HG02610 (cell line): Measurements from ENCODE around the gene BTBD6.

Experiments
- ATAC-seq: cut with Tn5 transposase; IDR thresholded peaks from one replicate; pipeline ENCODE4 v1.9.1; 2021; ENCODE audit warnings: mild to moderate bottlenecking, moderate library complexity; ENCODE audit not compliant: unreplicated experiment

Gene BTBD6

GRCh38 chr14:105248368-105249181 is at the start of gene BTBD6:
Gene BTBD6, plus strand, starts transcription at chr14:105248533. Its CDS starts 179 bp downstream, at chr14:105248712.
- peak; percentile 80 for ATAC-seq

DNA sequence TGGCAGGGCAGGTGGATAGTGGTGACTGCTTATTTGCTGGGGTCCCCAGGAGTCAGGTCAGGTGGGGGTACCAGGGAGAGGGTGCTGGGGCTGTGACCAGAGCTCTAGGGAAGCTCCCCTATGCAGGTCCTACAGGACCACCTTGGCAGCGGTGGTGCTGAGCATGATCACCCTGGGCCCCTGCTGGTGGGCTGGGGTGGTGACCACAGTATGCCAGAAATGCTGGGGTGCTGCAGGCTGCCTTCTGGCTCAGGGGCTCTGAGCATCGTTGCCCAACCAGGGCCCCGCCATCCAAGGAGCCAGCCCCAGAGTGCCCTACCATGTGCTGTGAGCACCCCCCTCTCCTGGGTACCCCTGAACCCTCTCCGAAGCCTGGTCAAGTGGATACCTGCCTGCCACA is 49.7 kb upstream of the BTBD6 start:
- no peak for ATAC-seq

DNA sequence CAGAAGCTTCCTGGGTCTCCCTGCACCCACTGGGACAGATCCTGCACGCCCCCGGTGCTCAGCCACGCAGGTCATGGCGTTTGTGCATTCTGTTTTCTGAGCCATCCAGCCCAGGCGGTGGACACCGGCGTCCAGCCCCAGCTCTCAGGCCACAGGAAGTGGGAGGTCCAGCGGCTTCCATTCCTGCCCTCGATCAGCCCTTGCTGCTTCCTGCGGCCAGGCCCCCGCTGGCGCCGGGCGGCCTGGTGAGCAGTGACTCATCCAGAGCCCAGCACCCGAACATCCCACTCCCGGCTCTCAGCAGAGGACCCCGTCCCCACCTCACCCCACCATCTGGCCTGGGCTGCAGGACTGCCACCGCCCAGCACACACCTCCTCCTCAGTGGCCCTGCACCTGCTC is 49.2 kb upstream of the BTBD6 start:
- no peak for ATAC-seq

DNA sequence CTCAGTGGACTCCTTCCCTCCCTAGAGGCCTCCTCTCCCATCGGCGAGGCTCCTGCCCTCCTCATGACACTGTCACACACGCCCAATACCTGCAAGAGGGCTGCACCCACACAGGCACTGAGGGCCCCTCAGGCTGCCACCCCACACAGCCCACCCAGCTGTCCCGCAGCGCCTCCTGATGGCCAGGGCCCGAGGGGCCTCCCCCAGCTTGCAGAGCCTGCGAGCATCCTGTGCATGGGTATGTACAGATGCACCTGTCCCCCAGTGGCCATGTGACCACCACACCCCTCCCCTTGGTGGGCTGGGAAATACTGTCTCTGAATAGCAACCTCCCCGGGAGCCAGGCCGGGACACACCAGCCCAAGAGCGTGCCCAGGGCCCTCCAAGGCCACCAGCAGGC is 48.3 kb upstream of the BTBD6 start:
- no peak for ATAC-seq

- no peak for ATAC-seq
These were observed 47.7 kb upstream of the BTBD6 start for GRCh38 chr14:105200641-105201040.

DNA sequence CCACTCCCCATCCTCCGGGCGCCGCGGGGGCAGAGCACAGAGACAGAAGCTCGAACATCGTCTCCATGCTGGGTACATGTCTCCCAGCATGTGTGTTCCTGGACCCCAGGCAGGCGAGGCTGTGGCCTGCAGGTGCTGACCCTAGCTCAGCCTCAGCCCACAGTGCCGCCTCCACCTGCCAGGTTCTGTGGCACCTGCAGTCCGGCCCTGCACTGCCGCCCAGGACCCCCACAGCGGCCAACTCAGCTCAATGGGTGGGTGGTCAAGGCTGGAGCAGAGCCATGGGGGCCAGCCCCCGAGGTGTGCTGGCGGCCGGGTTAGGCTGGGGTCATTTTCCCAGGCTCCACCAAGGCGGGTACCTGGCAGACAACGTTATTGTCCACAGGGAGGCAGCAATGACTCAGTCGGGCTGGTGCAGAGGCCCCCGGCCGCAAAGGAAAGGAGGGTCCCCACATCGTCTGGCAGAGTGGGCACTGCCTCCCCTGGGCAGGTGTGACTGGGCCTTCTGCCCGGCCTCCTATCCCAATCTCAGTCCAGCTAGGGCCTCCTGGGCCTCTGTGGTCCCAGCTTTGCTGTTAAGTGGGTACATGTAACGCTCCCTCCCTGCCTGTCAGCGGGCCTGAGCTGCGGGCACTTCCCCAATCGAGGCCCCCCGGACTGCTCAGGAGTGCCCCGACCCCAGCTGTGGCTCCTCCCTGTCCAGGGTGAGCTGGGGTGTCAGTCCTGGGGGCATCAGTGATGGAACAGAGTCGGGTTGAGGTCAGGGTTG is 47.0 kb upstream of the BTBD6 start:
- no peak for ATAC-seq

- ATAC-seq = no peak
These were observed 46.3 kb upstream of the BTBD6 start for GRCh38 chr14:105201925-105202513.

GRCh38 chr14:105203057-105203531 is 45.2 kb upstream of the BTBD6 start:
- no peak for ATAC-seq

GRCh38 chr14:105203701-105204100 is 44.6 kb upstream of the BTBD6 start:
- no peak for ATAC-seq

DNA sequence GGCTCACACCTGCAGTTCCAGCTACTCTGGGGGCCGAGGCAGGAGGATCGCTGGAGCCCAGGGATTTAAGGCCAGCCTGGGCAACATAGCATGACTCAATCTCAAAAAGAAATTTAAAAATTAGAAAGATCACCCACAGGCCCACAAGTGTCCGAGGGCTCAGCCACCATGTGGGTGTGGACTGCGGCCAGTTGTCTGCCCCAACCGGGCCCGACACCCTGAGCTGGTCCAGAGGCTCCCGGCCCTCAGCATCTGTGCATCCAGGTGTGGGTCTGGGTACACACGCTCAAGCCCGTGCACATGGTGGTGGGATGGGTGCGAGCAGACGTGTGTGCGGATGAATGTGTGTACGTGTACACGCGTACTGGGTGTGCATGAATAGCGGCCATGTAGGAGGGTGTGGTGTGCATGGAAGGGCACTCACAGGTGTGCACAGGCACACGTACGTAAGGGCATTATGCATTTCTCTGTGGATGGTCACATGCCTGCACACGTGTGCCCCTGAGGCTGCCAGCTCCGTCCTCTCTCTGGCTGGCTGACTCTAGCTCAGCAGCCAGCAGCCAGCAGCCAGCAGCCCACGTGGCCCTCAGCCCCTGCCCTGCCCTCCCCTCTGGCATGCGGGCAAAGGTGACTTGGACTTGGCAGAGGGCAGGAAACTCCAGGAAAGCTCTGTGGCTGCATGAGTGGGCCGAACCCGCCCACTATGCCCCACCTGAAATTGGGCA is 44.0 kb upstream of the BTBD6 start:
- ATAC-seq = no peak

GRCh38 chr14:105204931-105205672 is 43.2 kb upstream of the BTBD6 start:
- no peak for ATAC-seq

GRCh38 chr14:105205673-105206208 is 42.6 kb upstream of the BTBD6 start:
- ATAC-seq = no peak

DNA sequence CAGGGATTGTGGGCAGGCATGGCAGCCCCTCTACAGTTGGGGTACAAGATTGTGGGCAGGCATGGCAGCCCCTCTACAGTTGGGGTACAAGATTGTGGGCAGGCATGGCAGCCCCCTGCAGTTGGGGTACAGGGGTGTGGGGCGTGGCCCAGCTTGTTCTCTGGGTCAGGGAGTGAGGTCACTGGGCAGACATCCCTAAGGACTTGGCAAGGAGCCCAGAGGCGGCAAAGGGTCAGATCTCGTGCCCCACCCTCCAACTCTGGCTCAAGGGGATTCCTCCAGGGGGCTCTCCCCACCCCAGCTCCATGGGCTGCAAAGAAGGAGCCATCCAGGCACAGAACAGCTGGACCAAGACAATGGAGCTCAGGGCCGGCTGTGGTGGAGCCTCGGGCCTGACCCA is 41.5 kb upstream of the BTBD6 start:
- no peak for ATAC-seq

DNA sequence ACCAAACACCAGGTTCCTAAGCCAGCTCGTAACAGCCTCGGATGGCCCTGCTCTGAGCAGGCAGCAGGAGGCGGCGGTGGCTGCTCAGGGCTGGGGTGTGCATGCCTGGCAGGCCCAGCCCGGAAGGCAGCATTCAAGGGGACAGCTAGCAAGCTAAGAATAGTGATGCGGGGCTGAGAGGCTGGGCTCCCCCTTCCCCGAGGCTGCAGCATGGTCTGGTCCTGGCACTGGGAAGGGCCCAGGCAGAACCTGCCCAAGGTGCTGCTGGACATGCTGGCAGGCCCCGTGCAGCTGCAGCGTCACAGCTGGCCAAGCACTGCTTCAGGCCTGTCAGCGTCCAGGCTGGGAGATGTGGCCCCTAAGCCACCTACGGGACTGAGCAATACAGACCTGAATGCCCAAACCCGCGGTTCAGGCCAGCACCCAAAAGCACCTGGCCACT is 40.9 kb upstream of the BTBD6 start:
- ATAC-seq = no peak

- no peak for ATAC-seq
These were observed 40.2 kb upstream of the BTBD6 start for GRCh38 chr14:105207996-105208737.

DNA sequence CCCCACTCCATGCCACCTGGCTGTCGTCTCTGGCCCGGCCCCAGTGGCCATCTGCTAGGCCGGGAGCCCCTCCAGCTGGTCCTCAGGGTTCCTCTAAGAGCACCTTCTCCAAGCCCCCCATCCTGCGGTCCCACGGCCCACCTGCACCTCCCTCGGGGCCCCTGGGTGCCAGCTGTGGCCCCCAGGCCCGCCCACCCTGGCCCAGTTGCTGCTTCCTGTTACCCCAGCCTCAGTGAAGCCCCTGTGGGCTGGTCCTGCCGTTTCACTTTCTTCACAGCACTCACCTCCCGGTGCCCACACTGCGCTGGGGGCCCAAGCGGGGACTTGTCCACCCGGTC is 39.6 kb upstream of the BTBD6 start:
- ATAC-seq = no peak

DNA sequence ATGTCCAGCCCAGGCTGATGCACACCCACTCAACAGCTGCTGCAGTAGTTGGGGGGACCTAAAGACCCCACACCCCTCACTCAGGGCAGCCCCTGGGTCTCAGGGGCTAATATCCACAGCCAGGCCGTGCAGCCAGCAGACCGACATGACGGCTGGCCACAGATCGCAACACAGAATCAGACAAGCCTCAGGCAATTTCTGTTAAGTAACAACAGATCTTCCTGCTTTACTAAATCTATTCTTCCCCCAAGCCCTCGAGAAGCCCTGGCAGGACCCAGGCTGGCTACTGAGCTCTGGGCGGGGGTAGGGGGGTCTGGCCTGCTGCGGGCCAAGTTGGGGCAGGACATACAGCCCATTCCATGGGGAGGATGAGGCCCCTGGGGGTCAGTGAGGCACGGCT is 39.2 kb upstream of the BTBD6 start:
- ATAC-seq = no peak

DNA sequence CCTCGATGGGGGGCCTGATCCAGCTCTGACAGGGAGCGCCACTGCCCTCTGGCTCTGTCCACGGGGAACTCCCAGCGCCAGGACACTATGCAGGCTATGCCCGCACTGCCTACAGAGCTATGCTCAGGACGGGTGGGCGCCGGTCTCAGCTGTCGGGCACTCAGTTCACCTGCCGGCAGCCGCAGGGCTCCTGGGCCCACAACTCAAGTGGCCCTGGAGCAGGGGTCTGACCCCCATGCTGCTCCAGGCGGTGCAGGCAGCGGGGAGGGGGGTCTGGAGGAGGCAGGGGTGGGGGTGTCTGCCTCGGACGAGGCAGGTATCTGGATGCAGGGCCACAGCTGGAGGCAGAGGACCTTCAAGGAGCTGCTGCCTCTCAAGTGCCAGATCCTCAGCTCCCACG is 38.7 kb upstream of the BTBD6 start:
- no peak for ATAC-seq

DNA sequence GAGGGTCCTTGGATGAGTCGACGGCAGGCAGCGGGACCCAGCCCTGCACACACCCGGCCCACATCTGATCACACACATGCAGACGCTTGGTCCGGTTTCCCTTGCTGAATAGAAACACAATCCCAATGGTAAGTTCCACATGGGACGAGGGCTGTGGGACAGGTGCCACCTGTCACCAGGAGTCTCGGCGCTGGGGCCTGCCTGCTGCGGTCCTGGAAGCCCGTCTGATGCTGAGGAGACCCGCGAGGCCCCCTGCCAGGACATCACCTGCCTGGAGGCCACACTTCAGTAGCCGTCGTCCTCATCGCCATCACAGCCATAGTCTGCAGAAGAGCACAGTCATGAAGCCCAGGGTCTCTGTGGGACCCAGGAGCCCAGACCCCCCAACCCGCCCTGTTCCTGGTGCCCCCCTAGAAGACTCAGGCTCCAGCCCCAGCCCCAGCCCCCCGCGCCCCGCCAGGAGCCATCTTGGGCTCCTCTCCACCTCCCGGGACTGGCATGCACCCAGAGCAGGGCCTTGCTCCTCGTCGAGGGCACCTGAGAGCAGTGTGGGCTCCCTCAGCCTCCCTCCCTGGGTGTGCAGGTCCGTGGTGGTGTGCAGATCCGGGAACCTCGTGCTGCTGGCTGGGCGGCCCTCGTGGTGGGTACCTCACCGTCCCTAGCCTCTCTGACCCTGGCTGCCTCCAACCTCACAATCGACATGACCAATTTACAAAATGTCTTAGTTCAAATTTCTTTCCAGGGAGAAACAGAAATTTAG is 37.9 kb upstream of the BTBD6 start:
- ATAC-seq = no peak
